Muscle of arm (tissue), 12 donors: ENCODE results near the gene LETMD1. TPM values are rescaled to one million over a fixed set of nuclear protein-coding genes. Genes with fewer than 3 reads are reported as not detected.

Experiments used
- DNase-seq: peaks from one replicate; pipeline ENCODE4 v3.0.0-alpha.2; 2013
- polyA plus RNA-seq, 12 donors: library from polyadenylated mRNA; unstranded; fragments of 120-200 nt; gene quantifications; one replicate each; pipeline ENCODE4 v1.2.1, GENCODE V29; 2013; ENCODE audit not compliant: insufficient read length in 12 of 12

The LETMD1 gene
- polyA plus RNA-seq, 12 donors: 39.7 to 89.0 (median 52.8) TPM; not detected in 1

DNA sequence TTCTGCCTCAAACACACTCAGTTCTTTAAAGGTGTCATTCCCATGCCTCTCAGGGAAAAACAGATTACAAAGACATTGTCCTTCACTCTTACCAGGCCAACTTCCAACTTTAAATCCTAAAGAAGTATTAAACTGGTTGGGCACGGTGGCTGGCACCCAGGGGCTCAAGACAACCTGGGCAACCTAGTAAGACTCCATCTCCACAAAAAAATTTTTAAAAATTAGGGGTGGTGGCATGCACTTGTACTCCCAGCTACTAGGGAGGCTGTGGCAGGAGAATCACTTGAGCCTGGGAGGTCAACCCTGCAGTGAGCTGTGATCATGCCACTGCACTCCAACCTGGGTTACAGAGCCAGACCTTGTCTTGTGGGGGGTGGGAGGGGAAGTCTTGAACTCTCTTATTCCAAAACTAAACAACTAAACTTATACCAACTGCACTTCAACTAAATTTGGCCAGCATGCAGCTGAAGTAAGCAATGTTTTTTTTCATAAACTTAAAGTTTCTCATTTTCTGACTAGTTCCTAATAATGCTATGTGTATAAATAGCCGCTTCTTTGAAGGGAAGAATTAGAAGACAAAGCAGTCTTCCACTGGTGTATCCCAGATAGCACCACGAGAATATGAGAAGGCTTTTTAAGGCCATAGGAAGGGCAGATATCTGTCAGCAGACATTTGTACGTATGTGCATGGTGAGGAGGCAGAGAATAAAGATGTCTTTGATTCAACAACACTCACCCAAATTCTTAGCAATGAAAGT lies 24.3 kb upstream of the LETMD1 start:
- DNase-seq: no peak

- peak; percentile 9 for DNase-seq
These were observed 22.7 kb upstream of the LETMD1 start for GRCh38 chr12:51025338-51025835.

DNA sequence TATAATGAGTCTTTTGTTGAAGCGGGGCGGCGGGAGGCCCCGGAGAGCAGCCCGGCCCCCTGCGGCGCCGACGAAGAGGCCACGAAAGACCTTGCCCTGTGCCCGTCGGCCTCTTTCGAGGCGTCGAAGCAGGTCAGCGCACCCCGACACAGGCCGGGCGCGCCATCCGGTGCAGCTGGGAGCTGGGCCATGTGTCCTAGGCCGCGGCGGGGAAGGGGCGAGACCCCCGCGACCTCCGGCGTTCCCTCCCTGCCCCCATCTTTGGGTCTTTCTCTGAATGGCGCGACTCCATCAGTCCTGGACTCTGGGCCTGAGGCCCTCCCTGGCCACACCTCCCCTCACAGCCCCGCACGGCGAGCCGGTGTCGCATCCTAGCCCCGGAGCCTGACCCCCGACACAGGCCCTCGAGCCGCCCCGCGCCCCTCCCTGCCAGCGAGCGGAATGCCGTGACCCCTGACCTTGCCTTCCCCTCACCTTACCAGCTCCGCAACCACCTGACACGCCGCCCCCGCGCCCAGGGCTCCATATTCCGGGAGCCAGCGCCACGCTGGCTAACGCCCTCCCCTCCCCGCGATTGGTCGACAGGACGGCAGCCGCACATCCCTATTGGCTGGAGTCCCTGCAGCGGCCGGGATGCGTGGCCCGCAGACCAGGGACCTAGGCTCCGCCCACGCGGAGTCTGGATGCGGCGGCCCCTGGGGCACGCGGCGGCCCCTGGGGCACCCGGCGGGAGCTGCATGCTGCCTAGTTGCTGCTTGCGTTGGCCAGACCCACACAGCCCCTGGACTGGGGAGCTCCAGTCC lies 22.1 kb upstream of the LETMD1 start, which contains the start of gene SLC11A2:
Gene SLC11A2 (minus strand): TSS at position 549 of the 803 bp plus-strand sequence. CDS start 15,656 bp downstream, outside the sequence.
- DNase-seq: peak; percentile 94

- no peak for DNase-seq
These were observed 20.7 kb upstream of the LETMD1 start for GRCh38 chr12:51027342-51027835.

DNA sequence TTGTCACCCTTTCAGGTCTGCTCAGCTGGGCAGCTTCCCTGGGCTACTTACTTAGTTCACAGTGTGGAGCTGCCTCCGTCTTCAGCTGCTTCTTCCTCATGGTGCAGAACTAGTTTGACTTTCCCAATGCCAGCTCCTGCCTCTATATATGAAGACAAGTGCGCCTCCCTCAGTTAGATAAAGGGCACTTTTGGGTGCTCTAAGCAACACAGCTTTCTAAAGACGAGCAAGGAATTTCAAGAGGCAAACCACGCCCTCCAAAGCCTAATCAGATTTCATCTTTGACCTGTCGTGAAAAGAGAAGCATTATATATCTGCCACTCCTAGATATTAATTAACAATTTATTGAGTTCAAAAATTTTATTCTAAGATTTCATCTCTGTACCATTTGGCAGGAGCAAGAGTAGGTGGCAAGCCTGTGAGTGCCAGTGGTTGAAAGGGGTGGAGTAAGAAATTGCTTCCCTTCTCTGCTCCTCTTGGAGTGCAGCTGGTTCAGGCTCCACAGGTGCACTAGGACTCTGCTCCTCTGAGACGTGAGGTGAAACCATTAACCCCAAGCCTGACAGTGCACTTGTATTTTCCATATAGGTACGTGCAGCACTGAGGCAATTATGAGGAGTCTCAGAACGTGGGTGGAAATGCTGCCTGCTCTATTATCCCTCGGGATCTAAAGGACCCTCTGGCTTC lies 19.9 kb upstream of the LETMD1 start:
- no peak for DNase-seq

DNA sequence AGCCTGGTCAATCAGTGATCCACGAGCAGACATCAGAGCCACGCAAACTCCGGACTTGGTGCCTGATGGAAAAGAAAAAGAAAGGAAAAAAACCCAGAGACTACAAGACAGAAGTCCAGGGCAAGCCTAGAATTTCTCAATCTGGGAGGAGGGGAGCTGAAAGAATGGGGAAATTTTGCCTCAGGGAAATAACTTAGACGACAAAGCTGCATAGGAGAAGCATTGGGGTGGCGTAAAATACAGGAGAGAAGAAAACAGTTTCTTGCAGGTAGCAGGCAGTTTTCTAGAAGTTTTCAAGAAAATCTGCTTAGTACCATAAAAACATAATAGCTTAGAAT lies 19.3 kb upstream of the LETMD1 start:
- no peak for DNase-seq

DNA sequence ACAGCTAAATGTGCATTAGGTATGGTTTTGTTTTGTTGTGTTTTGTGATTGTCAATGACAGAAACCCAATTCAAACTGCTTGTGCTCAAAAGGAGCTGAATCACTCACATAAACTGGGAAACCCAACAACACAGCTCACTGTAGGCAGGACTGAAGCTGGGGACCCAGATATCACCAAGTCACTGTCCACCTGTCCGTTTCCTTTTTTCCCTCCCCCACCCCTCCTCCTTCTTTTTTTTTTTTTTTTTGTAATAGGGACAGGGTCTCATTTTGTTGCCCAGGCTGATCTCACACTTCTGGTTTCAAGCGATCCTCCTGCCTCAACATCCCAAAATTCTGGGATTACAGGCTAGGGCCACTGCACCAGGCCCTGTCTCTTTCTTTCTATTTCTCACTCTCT lies 15.1 kb upstream of the LETMD1 start:
- DNase-seq: no peak

DNA sequence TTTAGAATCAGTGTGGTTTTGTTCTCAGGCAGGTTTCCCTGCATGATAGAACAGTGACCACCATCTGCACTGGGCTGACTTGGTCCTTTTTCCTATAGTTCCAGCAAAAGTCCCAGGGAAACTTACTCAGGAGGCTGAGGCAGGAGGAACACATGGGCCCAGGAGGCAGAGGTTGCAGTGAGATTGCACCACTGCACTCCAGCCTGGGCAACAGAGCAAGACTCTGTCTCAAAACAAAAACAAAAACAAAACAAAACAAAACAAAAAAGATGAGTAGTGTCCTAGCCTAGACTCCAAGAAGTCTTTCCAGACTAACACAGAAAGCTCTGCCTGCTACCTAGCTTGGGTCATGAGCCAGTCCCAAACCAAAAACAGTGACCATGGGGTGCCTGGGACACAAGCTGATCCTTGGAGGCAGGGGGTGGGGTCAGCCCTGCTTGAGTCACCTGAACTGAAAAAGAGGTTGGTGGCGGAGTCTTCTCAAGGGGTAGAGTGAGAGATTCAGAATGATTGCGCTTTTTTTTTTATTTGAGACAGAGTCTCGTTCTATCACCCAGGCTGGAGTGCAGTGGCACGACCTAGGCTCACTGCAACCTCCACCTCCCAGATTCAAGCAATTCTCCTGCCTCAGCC lies 14.6 kb upstream of the LETMD1 start:
- no peak for DNase-seq

GRCh38 chr12:51036279-51036678 lies 11.8 kb upstream of the LETMD1 start:
- no peak for DNase-seq

DNA sequence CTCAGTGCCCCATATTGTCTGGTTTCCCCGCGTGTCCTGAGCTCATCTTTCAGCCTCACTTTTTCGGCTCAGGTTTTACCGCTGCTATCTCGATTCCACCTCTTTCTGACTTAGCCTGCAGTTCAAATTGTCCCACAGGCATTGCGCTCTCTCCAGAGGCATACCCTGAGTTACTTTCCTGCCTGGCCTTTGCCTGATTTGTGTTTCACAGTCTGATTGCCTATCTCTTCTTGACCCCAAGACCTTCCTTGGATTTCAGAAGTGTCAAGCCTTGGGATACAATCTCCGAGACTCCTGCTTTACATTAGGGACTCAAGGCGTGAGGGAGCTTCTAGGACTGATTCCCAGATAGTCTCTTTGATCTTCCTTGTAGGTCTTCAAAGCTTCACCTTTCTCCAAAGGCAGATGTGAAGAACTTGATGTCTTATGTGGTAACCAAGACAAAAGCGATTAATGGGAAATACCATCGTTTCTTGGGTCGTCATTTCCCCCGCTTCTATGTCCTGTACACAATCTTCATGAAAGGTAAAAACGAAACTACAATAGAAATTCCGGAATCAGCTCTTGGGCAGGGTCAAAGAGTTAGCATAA lies 629 bp downstream of the LETMD1 start:
- DNase-seq: no peak

DNA sequence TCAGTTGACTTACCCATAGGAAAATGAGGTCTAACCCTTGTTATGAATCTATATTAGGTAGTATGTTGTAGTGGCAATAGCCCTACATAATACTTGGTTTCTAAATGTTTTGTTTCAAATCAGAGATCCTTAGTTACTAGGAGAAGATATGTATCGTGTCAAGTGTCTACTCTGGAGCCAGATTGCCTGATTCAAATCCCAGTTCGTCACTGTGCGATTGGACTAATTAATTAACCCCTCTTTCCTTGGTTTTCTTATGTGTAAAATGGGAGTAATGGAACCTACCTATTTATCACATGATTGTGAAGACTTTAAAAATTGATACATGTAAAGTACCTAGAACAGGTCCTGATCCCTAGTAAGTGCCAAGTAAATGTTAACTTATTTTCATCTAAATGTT lies 1.4 kb downstream of the LETMD1 start:
- no peak for DNase-seq

GRCh38 chr12:51051787-51052186 lies 3.7 kb downstream of the LETMD1 start:
- no peak for DNase-seq

DNA sequence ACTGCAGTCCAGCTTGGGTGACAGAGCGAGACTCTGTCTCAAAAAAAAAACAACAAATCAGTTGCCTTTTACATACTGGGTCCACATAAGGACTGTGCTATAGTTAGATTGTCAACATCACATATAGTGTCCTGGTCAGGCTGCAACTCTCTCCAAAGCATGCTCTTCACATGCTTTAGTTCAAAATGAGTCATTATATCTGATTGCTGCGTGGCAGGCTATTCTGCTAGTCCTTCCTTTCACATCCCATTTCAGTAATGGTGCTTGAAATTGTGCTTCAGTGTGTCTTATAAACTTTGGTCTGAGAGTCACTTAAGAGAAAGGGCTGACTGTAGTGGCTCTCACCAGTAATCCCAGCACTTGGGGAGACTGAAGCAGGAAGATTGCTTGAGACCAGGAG lies 6.9 kb downstream of the LETMD1 start:
- no peak for DNase-seq

- no peak for DNase-seq
These were observed 8.1 kb downstream of the LETMD1 start for GRCh38 chr12:51056242-51056641.

DNA sequence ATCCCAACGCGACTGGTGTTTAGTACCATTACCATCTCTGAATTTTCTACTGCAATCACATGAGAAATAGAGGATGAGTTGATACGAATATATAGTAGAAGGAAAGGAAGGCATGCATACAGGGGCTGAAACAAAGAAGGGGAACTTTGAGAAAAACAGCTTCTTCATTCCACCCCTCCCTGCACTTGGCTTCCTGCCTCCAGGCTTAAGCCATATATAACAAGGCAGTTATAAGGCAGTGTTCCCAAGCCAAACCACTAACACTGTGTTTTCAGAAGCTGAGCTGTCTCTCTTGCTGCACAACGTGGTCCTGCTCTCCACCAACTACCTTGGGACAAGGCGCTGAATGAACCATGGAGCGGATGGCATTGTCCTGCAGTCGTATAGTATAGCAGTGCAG lies 11.0 kb downstream of the LETMD1 start:
- no peak for DNase-seq

- no peak for DNase-seq
These were observed 14.7 kb downstream of the LETMD1 start for GRCh38 chr12:51062631-51063397.

DNA sequence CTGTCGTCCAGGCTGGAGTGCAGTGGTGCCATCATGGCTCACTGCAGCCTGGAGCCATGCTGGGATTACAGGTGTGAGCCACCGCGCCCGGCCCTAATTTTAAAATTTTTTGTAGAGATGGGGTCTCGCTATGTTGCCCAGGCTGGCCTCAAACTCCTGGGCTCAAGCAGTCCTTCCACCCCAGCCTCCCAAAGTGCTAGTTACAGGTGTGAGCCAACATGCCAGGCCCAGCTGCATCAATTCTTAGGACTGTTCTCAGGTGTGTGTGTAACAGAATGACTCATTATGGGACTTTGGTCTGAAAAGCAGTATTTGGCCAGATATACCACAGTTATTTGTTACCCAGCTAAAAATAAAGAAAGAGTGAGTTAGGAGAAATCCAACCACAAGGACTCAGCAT lies 17.4 kb downstream of the LETMD1 start:
- DNase-seq: no peak

DNA sequence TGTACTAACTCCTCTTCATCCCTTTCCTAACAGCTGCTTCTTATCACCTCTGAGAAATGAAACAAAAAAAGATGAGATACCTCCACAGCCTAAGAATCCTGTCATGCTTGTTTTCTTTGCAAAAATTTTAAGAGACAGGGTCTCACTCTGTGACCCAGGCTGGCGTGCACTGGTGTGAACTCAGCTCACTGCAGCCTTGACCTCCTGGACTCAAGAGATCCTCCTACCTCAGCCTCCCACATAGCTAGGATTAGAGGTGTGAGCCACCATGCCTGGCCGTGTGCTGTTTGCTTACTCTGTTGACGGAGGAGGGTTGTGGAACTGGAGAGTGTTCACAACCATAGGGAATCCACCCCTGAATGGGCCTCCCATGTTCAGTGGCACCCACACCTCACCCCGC lies 19.1 kb downstream of the LETMD1 start:
- DNase-seq: no peak

GRCh38 chr12:51067771-51068170 lies 19.6 kb downstream of the LETMD1 start:
- no peak for DNase-seq

GRCh38 chr12:51070004-51070403 lies 21.9 kb downstream of the LETMD1 start:
- no peak for DNase-seq

- no peak for DNase-seq
These were observed 23.5 kb downstream of the LETMD1 start for GRCh38 chr12:51071663-51072062.
